CD14-positive monocyte (primary cell): ENCODE results near the gene PITRM1. TPM values are rescaled to one million over a fixed set of nuclear protein-coding genes. Genes with fewer than 3 reads are reported as not detected.

Experiments used
- DNase-seq, 3 donors: peaks; one replicate each; pipeline ENCODE4 v3.0.0-alpha.2; 2011 to 2022
- H2AFZ ChIP-seq: 2 replicates; pipeline ENCODE4 v1.6.0; 2012; ENCODE audit warnings: mild to moderate bottlenecking, low read depth, low read length, inconsistent platforms; ENCODE audit not compliant: insufficient read depth, poor library complexity, severe bottlenecking
- H3K27ac ChIP-seq, 2 donors: 1 replicate in 1 of 2; 2 replicates in 1 of 2; pipeline ENCODE4 v1.5.1; 2012 to 2013; ENCODE audit warnings: low read length in 2 of 2, control low read depth in 1 of 2, inconsistent platforms in 1 of 2, low read depth in 1 of 2, mild to moderate bottlenecking in 1 of 2
- H3K27me3 ChIP-seq, 2 donors: one replicate each; pipeline versions ENCODE4 v1.6.0 to v1.6.1; 2011 to 2013; ENCODE audit warnings: low read length in 2 of 2; ENCODE audit not compliant: control insufficient read depth in 2 of 2, insufficient read depth in 2 of 2
- H3K36me3 ChIP-seq, 2 donors: replicated peaks in 1 of 2; 1 replicate in 1 of 2; 2 replicates in 1 of 2; pipeline versions ENCODE4 v1.5.1 to v1.6.1; 2012 to 2013; ENCODE audit warnings: low read length in 2 of 2, control low read depth in 1 of 2, inconsistent platforms in 1 of 2, mild to moderate bottlenecking in 1 of 2; ENCODE audit not compliant: insufficient read depth in 2 of 2, control insufficient read depth in 1 of 2
- H3K4me1 ChIP-seq, 2 donors: 1 replicate in 1 of 2; 2 replicates in 1 of 2; pipeline versions ENCODE4 v1.5.1 to v1.6.1; 2012 to 2013; ENCODE audit warnings: low read length in 2 of 2, control low read depth in 1 of 2, inconsistent platforms in 1 of 2, mild to moderate bottlenecking in 1 of 2, moderate library complexity in 1 of 2; ENCODE audit not compliant: insufficient read depth in 2 of 2, control insufficient read depth in 1 of 2
- H3K4me2 ChIP-seq: replicated peaks from 2 replicates; pipeline ENCODE3; 2012; ENCODE audit warnings: low read length, moderate library complexity, mild to moderate bottlenecking; ENCODE audit not compliant: poor library complexity, severe bottlenecking; ENCODE audit errors: extremely low read depth
- H3K4me3 ChIP-seq, 3 experiments: fragments of 200-600 bp in 1 of 3; sonication (generic) in 1 of 3; replicated peaks in 1 of 3; 1 replicate in 2 of 3; 2 replicates in 1 of 3; pipeline ENCODE4 v1.5.1; 2011 to 2013; ENCODE audit warnings: low read length in 3 of 3, mild to moderate bottlenecking in 3 of 3, control low read depth in 2 of 3, low read depth in 2 of 3, inconsistent platforms in 1 of 3, moderate library complexity in 1 of 3
- H3K79me2 ChIP-seq: 2 replicates; pipeline ENCODE4 v1.6.0; 2012; ENCODE audit warnings: mild to moderate bottlenecking, control low read depth, inconsistent platforms, low read length, moderate library complexity; ENCODE audit not compliant: insufficient read depth
- H3K9ac ChIP-seq: 2 replicates; pipeline ENCODE4 v1.6.0; 2017; ENCODE audit warnings: low read length, mild to moderate bottlenecking; ENCODE audit not compliant: insufficient read depth, poor library complexity, severe bottlenecking
- H3K9me3 ChIP-seq, 2 donors: replicated peaks in 1 of 2; 1 replicate in 1 of 2; 2 replicates in 1 of 2; pipeline versions ENCODE4 v1.5.1 to v1.6.1; 2012 to 2013; ENCODE audit warnings: low read length in 2 of 2, control low read depth in 1 of 2; ENCODE audit not compliant: control insufficient read depth in 1 of 2, insufficient read depth in 1 of 2
- H4K20me1 ChIP-seq: 2 replicates; pipeline ENCODE4 v1.6.0; 2012; ENCODE audit warnings: mild to moderate bottlenecking, low read length, control low read depth, moderate library complexity; ENCODE audit not compliant: insufficient read depth
- H3K27ac Mint-ChIP-seq, 7 donors: one replicate each; pipeline ENCODE4 v1.8.0; 2020; ENCODE audit warnings: mild to moderate bottlenecking in 7 of 7, mixed read lengths in 7 of 7, moderate library complexity in 6 of 7, inconsistent platforms in 2 of 7
- H3K27me3 Mint-ChIP-seq, 3 donors: one replicate each; pipeline ENCODE4 v1.8.0; 2021 to 2022; ENCODE audit warnings: low read depth in 3 of 3, mild to moderate bottlenecking in 3 of 3, mixed read lengths in 3 of 3, moderate library complexity in 3 of 3, inconsistent platforms in 1 of 3
- H3K36me3 Mint-ChIP-seq, 2 donors: one replicate each; pipeline ENCODE4 v1.8.0; 2020; ENCODE audit warnings: mixed read lengths in 2 of 2, inconsistent platforms in 1 of 2, mild to moderate bottlenecking in 1 of 2
- H3K4me1 Mint-ChIP-seq: one replicate; pipeline ENCODE4 v1.8.0; 2020; ENCODE audit warnings: mild to moderate bottlenecking, mixed read lengths
- H3K4me3 Mint-ChIP-seq, 2 donors: one replicate each; pipeline ENCODE4 v1.8.0; 2020; ENCODE audit warnings: mild to moderate bottlenecking in 2 of 2, mixed read lengths in 2 of 2, moderate library complexity in 1 of 2
- H3K9me3 Mint-ChIP-seq, 7 donors: one replicate each; pipeline ENCODE4 v1.8.0; 2020 to 2022; ENCODE audit warnings: mixed read lengths in 7 of 7, mild to moderate bottlenecking in 6 of 7, moderate library complexity in 6 of 7, inconsistent platforms in 2 of 7
- WGBS: methylation state at CpG from one replicate; pipeline ENCODE4 v1.1.5; 2013; ENCODE audit warnings: missing lambda C conversion rate; ENCODE audit not compliant: insufficient coverage; 5-methylcytosine and 5-hydroxymethylcytosine counted together
- intact Hi-C, 2 donors: fragments of 100-400 bp; cut with micrococcal nuclease; formaldehyde crosslinking; loops; one replicate each; pipeline versions ENCODE4 v1.15.0 to v1.15.1; 2023
- polyA plus RNA-seq, 3 donors: library from polyadenylated mRNA; depleted of rRNA in 1 of 3; unstranded in 2 of 3; stranded (reverse) in 1 of 3; fragments of 300-500 nt in 2 of 3; fragments of >200 nt in 1 of 3; fragmentation: Illumina TruSeq in 2 of 3; gene quantifications; 1 replicate in 2 of 3; 2 replicates in 1 of 3; pipeline ENCODE4 v1.2.3, GENCODE V29; 2012 to 2021
- TF ChIP-seq, protein P1 (sequence below): fragments of 200-600 bp; IDR thresholded peaks from one replicate; pipeline ENCODE4 v1.8.0; 2022; ENCODE audit warnings: antibody characterized with exemption, mild to moderate bottlenecking

The PITRM1 gene
- polyA plus RNA-seq, 3 donors, result 15.3 to 45.7 (median 23.2) TPM

DNA sequence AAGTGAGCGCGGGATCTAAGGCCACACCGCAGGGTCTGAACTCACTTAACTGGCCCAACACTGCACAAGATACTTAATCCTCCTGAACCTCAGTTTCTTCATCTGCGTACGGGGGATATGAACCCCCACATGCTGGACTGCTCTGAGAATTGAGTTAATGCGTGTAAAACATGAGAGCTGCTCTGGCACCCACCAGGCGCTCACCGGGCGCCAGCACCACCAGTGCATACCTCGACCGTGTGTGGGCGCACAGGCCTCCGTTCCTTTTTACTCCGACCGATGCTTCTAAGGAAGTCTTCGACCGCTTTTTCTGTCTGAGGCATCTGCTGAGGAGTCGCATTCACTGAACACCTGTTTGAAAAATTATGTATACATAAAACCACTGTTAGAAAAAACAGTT is 27.2 kb downstream of the PITRM1 start:
- Histone ChIP-seq H3K27ac (no peak overlapping the region), H3K27me3 (no peaks in the 10 kb centered on the region), H3K9me3 (no peaks in the 10 kb centered on the region), H3K79me2 (no peaks in the 10 kb centered on the region), H2AFZ (no peak overlapping the region), H3K36me3 (peaks cover 93 to 100% of the 10 kb centered on the region in 2 donors), H3K9ac (no peak overlapping the region), H4K20me1 (no peaks in the 10 kb centered on the region), H3K4me2 (no peak overlapping the region), H3K4me3 (no peak overlapping the region), H3K4me1 (no peaks in the 10 kb centered on the region)
- TF ChIP-seq, protein P1, sequence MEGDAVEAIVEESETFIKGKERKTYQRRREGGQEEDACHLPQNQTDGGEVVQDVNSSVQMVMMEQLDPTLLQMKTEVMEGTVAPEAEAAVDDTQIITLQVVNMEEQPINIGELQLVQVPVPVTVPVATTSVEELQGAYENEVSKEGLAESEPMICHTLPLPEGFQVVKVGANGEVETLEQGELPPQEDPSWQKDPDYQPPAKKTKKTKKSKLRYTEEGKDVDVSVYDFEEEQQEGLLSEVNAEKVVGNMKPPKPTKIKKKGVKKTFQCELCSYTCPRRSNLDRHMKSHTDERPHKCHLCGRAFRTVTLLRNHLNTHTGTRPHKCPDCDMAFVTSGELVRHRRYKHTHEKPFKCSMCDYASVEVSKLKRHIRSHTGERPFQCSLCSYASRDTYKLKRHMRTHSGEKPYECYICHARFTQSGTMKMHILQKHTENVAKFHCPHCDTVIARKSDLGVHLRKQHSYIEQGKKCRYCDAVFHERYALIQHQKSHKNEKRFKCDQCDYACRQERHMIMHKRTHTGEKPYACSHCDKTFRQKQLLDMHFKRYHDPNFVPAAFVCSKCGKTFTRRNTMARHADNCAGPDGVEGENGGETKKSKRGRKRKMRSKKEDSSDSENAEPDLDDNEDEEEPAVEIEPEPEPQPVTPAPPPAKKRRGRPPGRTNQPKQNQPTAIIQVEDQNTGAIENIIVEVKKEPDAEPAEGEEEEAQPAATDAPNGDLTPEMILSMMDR, result no peak
- Mint-ChIP-seq H3K4me3 (no peak overlapping the region), H3K27me3 (peaks cover 0 to 2% (median 0%) of the 10 kb centered on the region in 3 donors), H3K36me3 (peaks cover 93 to 99% of the 10 kb centered on the region in 2 donors), H3K9me3 (no peaks in the 10 kb centered on the region), H3K27ac (no peak overlapping the region), H3K4me1 (no peaks in the 10 kb centered on the region)
- 92% methylated on average over 15 of the region's 18 CpGs for WGBS
- intact Hi-C loops, result no loop called here
- DNase-seq, result no peak

DNA sequence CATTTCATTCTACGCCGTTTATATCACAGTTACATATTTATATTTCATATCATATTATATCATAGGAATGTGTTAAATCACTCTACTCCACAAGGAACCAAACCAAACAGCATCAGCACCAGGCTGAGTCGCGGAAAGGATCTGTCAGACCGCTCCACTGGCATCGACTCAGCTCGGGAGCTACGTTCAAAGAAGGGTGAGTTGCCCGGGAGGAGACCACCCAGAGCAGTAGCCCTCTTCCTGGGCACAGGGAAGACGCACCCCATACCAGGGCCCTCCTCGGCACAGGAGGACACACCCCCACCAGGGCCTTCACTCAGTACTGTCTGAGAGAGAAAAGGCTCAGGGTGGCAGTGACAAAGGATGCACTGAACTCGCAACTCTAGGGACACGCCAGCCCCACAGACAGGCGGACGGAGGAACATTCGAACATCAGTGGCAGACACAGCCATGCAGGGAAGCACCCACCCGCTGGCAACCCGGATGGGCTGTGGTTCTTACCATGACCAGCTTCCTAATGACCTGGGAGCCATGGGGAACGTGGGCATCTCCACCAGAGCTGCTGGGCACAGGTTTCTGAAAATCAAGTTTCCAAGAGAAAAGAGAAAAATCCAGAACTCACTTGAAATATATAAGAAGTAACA is 28.7 kb downstream of the PITRM1 start:
- H3K4me2 ChIP-seq, result no peak overlapping the region
- H3K4me1 Mint-ChIP-seq, result no peaks in the 10 kb centered on the region
- H3K4me3 Mint-ChIP-seq, result no peak overlapping the region
- H3K27ac Mint-ChIP-seq, result peak overlapping the region in 1 of 7 donors; percentile 82
- H2AFZ ChIP-seq, result no peak overlapping the region
- H3K27ac ChIP-seq, result no peak overlapping the region
- H3K9me3 Mint-ChIP-seq, result no peaks in the 10 kb centered on the region
- H3K27me3 Mint-ChIP-seq, result peaks cover 0 to 2% (median 0%) of the 10 kb centered on the region in 3 donors
- over 99% methylated on average over 15 of the region's 19 CpGs for WGBS
- H3K36me3 Mint-ChIP-seq, result peaks cover 93 to 99% of the 10 kb centered on the region in 2 donors
- peaks cover 93 to 100% of the 10 kb centered on the region in 2 donors for H3K36me3 ChIP-seq
- no peak overlapping the region for H3K4me3 ChIP-seq
- no peak overlapping the region for H3K9ac ChIP-seq
- H3K4me1 ChIP-seq, result no peaks in the 10 kb centered on the region
- no peak for DNase-seq
- TF ChIP-seq, protein P1, result no peak
- intact Hi-C loops, result no loop called here
- no peaks in the 10 kb centered on the region for H4K20me1 ChIP-seq
- H3K27me3 ChIP-seq, result no peaks in the 10 kb centered on the region
- no peaks in the 10 kb centered on the region for H3K9me3 ChIP-seq
- no peaks in the 10 kb centered on the region for H3K79me2 ChIP-seq
